ENCODE measurements around the gene IFITM1.
A peak's percentile ranks its signal among the peaks of the same experiment; 100 is the strongest.
"Not testable (repeated sequence)": the region's sequence is repeated elsewhere in the genome, so short reads cannot be mapped to it uniquely, and the experiment has no call there.

Gene IFITM1

GRCh38 chr11:328012-328411, 14.2 kb downstream of the IFITM1 start:
- DNase-seq = no peak

- not testable (repeated sequence) for DNase-seq
Observed at GRCh38 chr11:328516-329100, 14.8 kb downstream of the IFITM1 start.

- DNase-seq = no peak
Observed at GRCh38 chr11:329886-330253, 16.0 kb downstream of the IFITM1 start.

GRCh38 chr11:330307-330693, 16.5 kb downstream of the IFITM1 start:
- DNase-seq = no peak

GRCh38 chr11:330694-331357, 17.0 kb downstream of the IFITM1 start:
- no peak for DNase-seq

- DNase-seq = no peak
Observed at GRCh38 chr11:331358-332060, 17.7 kb downstream of the IFITM1 start.

GRCh38 chr11:332651-333480, 19.0 kb downstream of the IFITM1 start:
- DNase-seq = no peak

GRCh38 chr11:333616-334263, 19.9 kb downstream of the IFITM1 start:
- DNase-seq = not testable (repeated sequence)

GRCh38 chr11:334264-334994, 20.6 kb downstream of the IFITM1 start:
- no peak for DNase-seq

- DNase-seq = peak; percentile 76
Observed at GRCh38 chr11:335779-336658, 22.2 kb downstream of the IFITM1 start.

GRCh38 chr11:336659-337198, 22.9 kb downstream of the IFITM1 start:
- no peak for DNase-seq

GRCh38 chr11:337711-338110, 23.9 kb downstream of the IFITM1 start:
- no peak for DNase-seq

GRCh38 chr11:339963-340362, 26.1 kb downstream of the IFITM1 start:
- DNase-seq = no peak

- no peak for DNase-seq
Observed at GRCh38 chr11:340539-341512, 27.0 kb downstream of the IFITM1 start.

- no peak for DNase-seq
Observed at GRCh38 chr11:342328-342727, 28.5 kb downstream of the IFITM1 start.

- DNase-seq = no peak
Observed at GRCh38 chr11:344836-345578, 31.2 kb downstream of the IFITM1 start.

GRCh38 chr11:346529-346928, 32.7 kb downstream of the IFITM1 start:
- DNase-seq = no peak

GRCh38 chr11:349270-349954, 35.6 kb downstream of the IFITM1 start:
- not testable (repeated sequence) for DNase-seq

Measured in OCI-M1 (cell line).